Naive thymus-derived CD8-positive, alpha-beta T cell (primary cell): ENCODE measurements around the gene NME7. TPM values are rescaled to one million over a fixed set of nuclear protein-coding genes. Genes with fewer than 3 reads are reported as not detected.
"Not testable (repeated sequence)": the region's sequence is repeated elsewhere in the genome, so short reads cannot be mapped to it uniquely, and the experiment has no call there.

Experiments used
- ATAC-seq, 2 donors: fragments of 150-1000 bp; cut with Tn5 transposase in 1 of 2; sonication (Bioruptor Pico), chemical (Tn5 transposase) in 1 of 2; 1 replicate in 1 of 2; 2 replicates in 1 of 2; pipeline ENCODE4 v1.10.0; 2021; ENCODE audit warnings: mild to moderate bottlenecking in 2 of 2, moderate library complexity in 2 of 2
- POLR2A ChIA-PET: fragments of 350-600 bp; sonication (Branson Sonifier 250); formaldehyde crosslinking; loops from one replicate; lab custom pipeline; 2021; ENCODE audit warnings: antibody characterized with exemption; lab: Charles Lee
- DNase-seq, 10 donors: peaks; one replicate each; pipeline versions ENCODE4 v3.0.0 to v3.0.0-alpha.2; 2020 to 2022
- H3K27ac Mint-ChIP-seq, 10 donors: one replicate each; pipeline ENCODE4 v1.8.0; 2020 to 2022; ENCODE audit warnings: mild to moderate bottlenecking in 10 of 10, mixed read lengths in 10 of 10, moderate library complexity in 4 of 10, inconsistent platforms in 1 of 10
- H3K27me3 Mint-ChIP-seq, 5 donors: one replicate each; pipeline ENCODE4 v1.8.0; 2021 to 2022; ENCODE audit warnings: mixed read lengths in 5 of 5
- H3K36me3 Mint-ChIP-seq, 3 donors: one replicate each; pipeline ENCODE4 v1.8.0; 2020 to 2022; ENCODE audit warnings: mixed read lengths in 3 of 3, mild to moderate bottlenecking in 2 of 3, inconsistent platforms in 1 of 3
- H3K4me1 Mint-ChIP-seq, 4 donors: one replicate each; pipeline ENCODE4 v1.8.0; 2021 to 2022; ENCODE audit warnings: mixed read lengths in 4 of 4
- H3K4me3 Mint-ChIP-seq, 10 donors: one replicate each; pipeline ENCODE4 v1.8.0; 2020 to 2022; ENCODE audit warnings: mild to moderate bottlenecking in 10 of 10, mixed read lengths in 10 of 10, moderate library complexity in 6 of 10, inconsistent platforms in 1 of 10
- H3K9me3 Mint-ChIP-seq, 9 donors: one replicate each; pipeline ENCODE4 v1.8.0; 2020 to 2022; ENCODE audit warnings: mixed read lengths in 9 of 9, mild to moderate bottlenecking in 3 of 9, inconsistent platforms in 1 of 9, moderate library complexity in 1 of 9
- polyA plus RNA-seq, 3 donors: library from polyadenylated mRNA; unstranded; fragments of 300-500 nt; fragmentation: Illumina TruSeq; gene quantifications; one replicate each; pipeline ENCODE4 v1.2.3, GENCODE V29; 2021
- total RNA-seq, 8 experiments: library from RNA in 2 of 8; stranded (reverse) in 2 of 8; gene quantifications; one replicate each; pipeline ENCODE4 v1.2.3 and lab custom pipeline; 2021 to 2026

Gene NME7
- total and polyA plus RNA-seq, 5 experiments from 2014 or later = 13.2 to 29.9 (median 18.0) TPM

GRCh38 chr1:169126335-169126734 lies 241.3 kb downstream of the NME7 start:
- Mint-ChIP-seq H3K27ac (no peak overlapping the region), H3K27me3 (no peaks in the 10 kb centered on the region), H3K9me3 (no peaks in the 10 kb centered on the region), H3K36me3 (peaks cover 0 to 12% (median 9%) of the 10 kb centered on the region in 3 donors), H3K4me1 (no peaks in the 10 kb centered on the region), H3K4me3 (no peak overlapping the region)
- POLR2A ChIA-PET = no interaction called here
- no peak for DNase-seq
- ATAC-seq = no peak

- peaks cover 0 to 12% (median 9%) of the 10 kb centered on the region in 3 donors for H3K36me3 Mint-ChIP-seq
- H3K4me3 Mint-ChIP-seq, POLR2A ChIA-PET, H3K4me1 Mint-ChIP-seq, H3K27me3 Mint-ChIP-seq, H3K9me3 Mint-ChIP-seq, H3K27ac Mint-ChIP-seq, ATAC-seq, DNase-seq: not testable (repeated sequence)
Measured at GRCh38 chr1:169125597-169125996, 242.0 kb downstream of the NME7 start.

GRCh38 chr1:169124459-169124858 lies 243.1 kb downstream of the NME7 start:
- H3K4me3 Mint-ChIP-seq = no peak overlapping the region
- no peaks in the 10 kb centered on the region for H3K27me3 Mint-ChIP-seq

GRCh38 chr1:169122976-169123375 lies 244.6 kb downstream of the NME7 start:
- Mint-ChIP-seq H3K9me3 (no peaks in the 10 kb centered on the region), H3K4me3 (no peak overlapping the region), H3K36me3 (peaks cover 0 to 7% (median 1%) of the 10 kb centered on the region in 3 donors), H3K27ac (no peak overlapping the region), H3K27me3 (no peaks in the 10 kb centered on the region), H3K4me1 (no peaks in the 10 kb centered on the region)
- POLR2A ChIA-PET = no interaction called here
- ATAC-seq = no peak
- DNase-seq = no peak

More at GRCh38 chr1:169124459-169124858, 243.1 kb downstream of the NME7 start:
- H3K4me1 Mint-ChIP-seq = no peaks in the 10 kb centered on the region
- H3K27ac Mint-ChIP-seq = no peak overlapping the region
- peaks cover 0 to 12% (median 5%) of the 10 kb centered on the region in 3 donors for H3K36me3 Mint-ChIP-seq
- no peak for ATAC-seq
- POLR2A ChIA-PET = no interaction called here
- H3K9me3 Mint-ChIP-seq = no peaks in the 10 kb centered on the region
- no peak for DNase-seq

- Mint-ChIP-seq H3K4me1 (peaks cover 0 to 5% (median 0%) of the 10 kb centered on the region in 4 donors), H3K27me3 (no peaks in the 10 kb centered on the region), H3K9me3 (no peaks in the 10 kb centered on the region), H3K4me3 (no peak overlapping the region), H3K36me3 (peaks cover 0 to 2% (median 0%) of the 10 kb centered on the region in 3 donors), H3K27ac (no peak overlapping the region)
- DNase-seq = no peak
- no peak for ATAC-seq
- POLR2A ChIA-PET = no interaction called here
Measured at GRCh38 chr1:169121146-169121923, 246.3 kb downstream of the NME7 start.

GRCh38 chr1:169120066-169120465 lies 247.5 kb downstream of the NME7 start:
- POLR2A ChIA-PET = no interaction called here

GRCh38 chr1:169119405-169119804 lies 248.2 kb downstream of the NME7 start:
- Mint-ChIP-seq H3K36me3 (no peaks in the 10 kb centered on the region), H3K4me3 (no peak overlapping the region), H3K4me1 (peaks cover 0 to 8% (median 0%) of the 10 kb centered on the region in 4 donors), H3K9me3 (no peaks in the 10 kb centered on the region), H3K27ac (no peak overlapping the region), H3K27me3 (no peaks in the 10 kb centered on the region)
- POLR2A ChIA-PET = no interaction called here
- ATAC-seq (no peak), DNase-seq (no peak)

More at GRCh38 chr1:169120066-169120465, 247.5 kb downstream of the NME7 start:
- H3K4me3 Mint-ChIP-seq = no peak overlapping the region
- H3K27ac Mint-ChIP-seq = no peak overlapping the region
- no peaks in the 10 kb centered on the region for H3K9me3 Mint-ChIP-seq
- no peaks in the 10 kb centered on the region for H3K27me3 Mint-ChIP-seq
- peaks cover 0 to 8% (median 0%) of the 10 kb centered on the region in 4 donors for H3K4me1 Mint-ChIP-seq
- peaks cover 0 to 2% (median 0%) of the 10 kb centered on the region in 3 donors for H3K36me3 Mint-ChIP-seq
- DNase-seq (no peak), ATAC-seq (no peak)

GRCh38 chr1:169118227-169118626 lies 249.4 kb downstream of the NME7 start:
- ATAC-seq (no peak), DNase-seq (no peak)
- Mint-ChIP-seq H3K4me3 (no peak overlapping the region), H3K27ac (no peak overlapping the region), H3K4me1 (peaks cover 0 to 8% (median under 1%) of the 10 kb centered on the region in 4 donors), H3K9me3 (no peaks in the 10 kb centered on the region), H3K27me3 (peaks cover 0 to 4% (median 0%) of the 10 kb centered on the region in 5 donors), H3K36me3 (peaks cover 0 to 3% (median 0%) of the 10 kb centered on the region in 3 donors)
- POLR2A ChIA-PET = no interaction called here

- ATAC-seq = no peak
- POLR2A ChIA-PET = no interaction called here
- Mint-ChIP-seq H3K27ac (peak overlapping the region in 1 of 10 donors; percentile 43), H3K27me3 (peaks cover 0 to 4% (median 0%) of the 10 kb centered on the region in 5 donors), H3K4me3 (no peak overlapping the region), H3K4me1 (peaks cover 0 to 8% (median under 1%) of the 10 kb centered on the region in 4 donors), H3K9me3 (no peaks in the 10 kb centered on the region), H3K36me3 (peaks cover 0 to 3% (median 1%) of the 10 kb centered on the region in 3 donors)
- no peak for DNase-seq
Measured at GRCh38 chr1:169117599-169117998, 250.0 kb downstream of the NME7 start.

- Mint-ChIP-seq H3K36me3 (peaks cover 0 to 8% (median 2%) of the 10 kb centered on the region in 3 donors), H3K9me3 (no peaks in the 10 kb centered on the region), H3K27ac (no peak overlapping the region), H3K4me3 (no peak overlapping the region), H3K27me3 (peaks cover 0 to 4% (median 0%) of the 10 kb centered on the region in 5 donors), H3K4me1 (peaks cover 0 to 13% (median under 1%) of the 10 kb centered on the region in 4 donors)
- POLR2A ChIA-PET = no interaction called here
- no peak for ATAC-seq
- DNase-seq = no peak
Measured at GRCh38 chr1:169117014-169117413, 250.6 kb downstream of the NME7 start.

- Mint-ChIP-seq H3K4me1 (peaks cover 0 to 14% (median under 1%) of the 10 kb centered on the region in 4 donors), H3K27me3 (peaks cover 0 to 4% (median 0%) of the 10 kb centered on the region in 5 donors), H3K4me3 (peak overlapping the region in 1 of 10 donors; percentile 58), H3K9me3 (no peaks in the 10 kb centered on the region), H3K36me3 (peaks cover 0 to 8% (median 4%) of the 10 kb centered on the region in 3 donors), H3K27ac (peak overlapping the region in 1 of 10 donors; percentile 42)
- ATAC-seq (no peak), DNase-seq (no peak)
- POLR2A ChIA-PET = no interaction called here
Measured at GRCh38 chr1:169115891-169116585, 251.6 kb downstream of the NME7 start.

GRCh38 chr1:169113613-169114119 lies 253.9 kb downstream of the NME7 start:
- ATAC-seq (no peak), DNase-seq (no peak)
- H3K36me3 Mint-ChIP-seq = peaks cover 0 to 8% (median 4%) of the 10 kb centered on the region in 3 donors
- H3K9me3 Mint-ChIP-seq = no peaks in the 10 kb centered on the region
- H3K27me3 Mint-ChIP-seq = peaks cover 0 to 4% (median 3%) of the 10 kb centered on the region in 5 donors
- H3K4me1 Mint-ChIP-seq = peaks cover 9 to 34% (median 16%) of the 10 kb centered on the region in 4 donors
- POLR2A ChIA-PET = no interaction called here
- no peak overlapping the region for H3K4me3 Mint-ChIP-seq
- peak overlapping the region in 1 of 10 donors; percentile 48 for H3K27ac Mint-ChIP-seq
